H1 (cell line): Measurements from ENCODE around the gene XPO6. TPM values are rescaled to one million over a fixed set of nuclear protein-coding genes. Genes with fewer than 3 reads are reported as not detected.

Experiments
- CTCF ChIA-PET: fragments of 300-600 bp; sonication (Branson Sonifier 250); formaldehyde crosslinking; loops from one replicate; lab custom pipeline; 2021; ENCODE audit not compliant: partially characterized antibody; lab: Charles Lee
- POLR2A ChIA-PET: fragments of 300-600 bp; sonication (Branson Sonifier 250); formaldehyde crosslinking; loops from one replicate; lab custom pipeline; 2021; ENCODE audit warnings: inconsistent platforms; ENCODE audit not compliant: partially characterized antibody; lab: Charles Lee
- DNase-seq, 2 experiments: peaks; one replicate each; pipeline versions ENCODE4 v3.0.0 to v3.0.0-alpha.2; 2010 to 2022; ENCODE audit warnings: low spot score in 2 of 2, low read depth in 1 of 2, mixed read lengths in 1 of 2
- FAIRE-seq: peaks from 2 replicates; lab custom pipeline; 2011; peaks lifted over from hg19 to GRCh38; lab: Jason Lieb, UNC
- H2AFZ ChIP-seq: 2 replicates; pipeline ENCODE4 v1.8.1; 2012; ENCODE audit warnings: low read length, inconsistent platforms
- H2AK5ac ChIP-seq: 2 replicates; pipeline ENCODE4 v1.6.1; 2013; ENCODE audit warnings: low read depth, low read length
- H2BK120ac ChIP-seq: replicated peaks from 2 replicates; pipeline ENCODE3; 2013; ENCODE audit warnings: low read depth, low read length, inconsistent platforms
- H2BK12ac ChIP-seq: 2 replicates; pipeline ENCODE4 v1.6.1; 2013; ENCODE audit warnings: low read depth, low read length
- H2BK15ac ChIP-seq: 2 replicates; pipeline ENCODE4 v1.6.1; 2013; ENCODE audit warnings: low read length
- H2BK20ac ChIP-seq: 2 replicates; pipeline ENCODE4 v1.6.1; 2013; ENCODE audit warnings: low read length
- H2BK5ac ChIP-seq: 2 replicates; pipeline ENCODE4 v1.6.1; 2013; ENCODE audit warnings: low read depth, low read length
- H3K14ac ChIP-seq: 2 replicates; pipeline ENCODE4 v1.6.1; 2013; ENCODE audit warnings: inconsistent platforms; ENCODE audit not compliant: insufficient read length
- H3K18ac ChIP-seq: 2 replicates; pipeline ENCODE4 v1.6.1; 2013; ENCODE audit warnings: low read length; ENCODE audit errors: extremely low read depth
- H3K23ac ChIP-seq: 2 replicates; pipeline ENCODE4 v1.6.1; 2013; ENCODE audit warnings: inconsistent platforms; ENCODE audit not compliant: insufficient read length
- H3K23me2 ChIP-seq: 2 replicates; pipeline ENCODE4 v1.6.1; 2013; ENCODE audit warnings: low read depth, low read length
- H3K27ac ChIP-seq: 2 replicates; pipeline ENCODE4 v1.6.1; 2011; ENCODE audit warnings: low read depth, low read length, inconsistent platforms
- H3K27me3 ChIP-seq, 4 experiments: replicated peaks in 1 of 4; 1 replicate in 1 of 4; 2 replicates in 3 of 4; pipeline versions ENCODE4 v1.6.1 to v1.8.1; 2011 to 2013; ENCODE audit warnings: low read length in 3 of 4, mild to moderate bottlenecking in 3 of 4, inconsistent platforms in 2 of 4, mixed read lengths in 2 of 4, moderate library complexity in 1 of 4; ENCODE audit not compliant: control insufficient read depth in 3 of 4, insufficient read depth in 3 of 4; ENCODE audit errors: extremely low read depth in 1 of 4
- H3K36me3 ChIP-seq, 4 experiments: 2 replicates each; pipeline versions ENCODE4 v1.6.1 to v1.8.1; 2011 to 2013; ENCODE audit warnings: mild to moderate bottlenecking in 4 of 4, low read length in 3 of 4, moderate library complexity in 2 of 4, control low read depth in 1 of 4, inconsistent platforms in 1 of 4; ENCODE audit not compliant: insufficient read depth in 4 of 4, control insufficient read depth in 2 of 4
- H3K4ac ChIP-seq: replicated peaks from 2 replicates; pipeline ENCODE3; 2013; ENCODE audit warnings: low read length, low read depth, mixed read lengths, inconsistent platforms; ENCODE audit not compliant: insufficient read length
- H3K4me1 ChIP-seq, 4 experiments: replicated peaks in 1 of 4; 1 replicate in 1 of 4; 2 replicates in 3 of 4; pipeline versions ENCODE4 v1.6.1 to v1.8.1; 2011 to 2013; ENCODE audit warnings: low read length in 3 of 4, inconsistent platforms in 2 of 4, mixed read lengths in 1 of 4; ENCODE audit not compliant: insufficient read depth in 4 of 4, control insufficient read depth in 3 of 4
- H3K4me2 ChIP-seq, 2 experiments: 2 replicates each; pipeline versions ENCODE4 v1.6.1 to v1.8.1; 2011 to 2013; ENCODE audit warnings: low read depth in 2 of 2, low read length in 2 of 2, control low read depth in 1 of 2, inconsistent platforms in 1 of 2, mild to moderate bottlenecking in 1 of 2; ENCODE audit not compliant: insufficient read depth in 1 of 2
- H3K4me3 ChIP-seq, 4 experiments: fragments of 200-600, 300-600 bp in 1 of 4; sonication (generic), shearing (Covaris generic), sonication (Bioruptor Twin) in 1 of 4; 2 replicates each; pipeline versions ENCODE4 v1.5.1 to v1.8.1; 2011 to 2016; ENCODE audit warnings: low read length in 4 of 4, low read depth in 3 of 4, control low read depth in 2 of 4, inconsistent platforms in 2 of 4, mild to moderate bottlenecking in 2 of 4, mixed read lengths in 1 of 4, moderate library complexity in 1 of 4; ENCODE audit not compliant: insufficient read depth in 2 of 4; ENCODE audit errors: extremely low read depth in 1 of 4
- H3K56ac ChIP-seq: replicated peaks from 2 replicates; pipeline ENCODE3; 2013; ENCODE audit warnings: low read depth, mild to moderate bottlenecking, mixed read lengths, low read length, inconsistent platforms; ENCODE audit not compliant: insufficient read length
- H3K79me1 ChIP-seq: 2 replicates; pipeline ENCODE4 v1.6.1; 2013; ENCODE audit warnings: low read depth, low read length, control low read depth
- H3K79me2 ChIP-seq, 2 experiments: 2 replicates each; pipeline versions ENCODE4 v1.6.1 to v1.8.1; 2012 to 2013; ENCODE audit warnings: low read length in 2 of 2, mild to moderate bottlenecking in 2 of 2, inconsistent platforms in 1 of 2; ENCODE audit not compliant: insufficient read depth in 2 of 2, control insufficient read depth in 1 of 2
- H3K9ac ChIP-seq, 4 experiments: replicated peaks in 1 of 4; 1 replicate in 1 of 4; 2 replicates in 3 of 4; pipeline versions ENCODE4 v1.6.1 to v1.8.1; 2011 to 2013; ENCODE audit warnings: low read depth in 3 of 4, low read length in 3 of 4, control low read depth in 2 of 4, mild to moderate bottlenecking in 2 of 4, moderate library complexity in 2 of 4, inconsistent platforms in 1 of 4; ENCODE audit errors: extremely low read depth in 1 of 4
- H3K9me3 ChIP-seq, 2 experiments: 2 replicates each; pipeline versions ENCODE4 v1.6.1 to v1.8.1; 2012 to 2013; ENCODE audit warnings: mild to moderate bottlenecking in 2 of 2, moderate library complexity in 2 of 2, control low read depth in 1 of 2, inconsistent platforms in 1 of 2, low read depth in 1 of 2, low read length in 1 of 2, mixed read lengths in 1 of 2; ENCODE audit not compliant: insufficient read depth in 2 of 2
- H4K20me1 ChIP-seq, 2 experiments: replicated peaks in 1 of 2; 2 replicates each; pipeline versions ENCODE3 to v1.8.1; 2011 to 2013; ENCODE audit warnings: inconsistent platforms in 2 of 2, low read length in 2 of 2, mild to moderate bottlenecking in 1 of 2; ENCODE audit not compliant: insufficient read depth in 2 of 2, control insufficient read depth in 1 of 2
- H4K5ac ChIP-seq: 2 replicates; pipeline ENCODE4 v1.6.1; 2013; ENCODE audit warnings: low read length, low read depth, mixed read lengths, inconsistent platforms; ENCODE audit not compliant: insufficient read length
- H4K8ac ChIP-seq: 2 replicates; pipeline ENCODE4 v1.8.0; 2013; ENCODE audit warnings: mild to moderate bottlenecking, moderate library complexity, low read length, inconsistent platforms; ENCODE audit not compliant: insufficient read depth; ENCODE audit errors: extremely low read depth
- H4K91ac ChIP-seq: replicated peaks from 2 replicates; pipeline ENCODE3; 2013; ENCODE audit warnings: low read length, mixed read lengths, inconsistent platforms; ENCODE audit not compliant: insufficient read length
- EP300 ChIP-seq, 2 experiments: IDR thresholded peaks; 1 replicate in 1 of 2; 2 replicates in 1 of 2; pipeline ENCODE4 v1.6.1; 2011 to 2012; ENCODE audit warnings: low read depth in 2 of 2, low read length in 2 of 2, mild to moderate bottlenecking in 2 of 2, borderline replicate concordance in 1 of 2, inconsistent platforms in 1 of 2, moderate library complexity in 1 of 2
- KDM5A ChIP-seq: fragments of 200-600 bp; IDR thresholded peaks from 2 replicates; pipeline ENCODE4 v1.7.1; 2012; ENCODE audit warnings: mild to moderate bottlenecking, low read length, inconsistent platforms, mixed read lengths
- NRF1 ChIP-seq: IDR thresholded peaks from 2 replicates; pipeline ENCODE4 v1.6.1; 2011; ENCODE audit warnings: mild to moderate bottlenecking, low read depth, low read length, improper control_type of control experiment
- POLR2AphosphoS5 ChIP-seq: IDR thresholded peaks from 2 replicates; pipeline ENCODE4 v1.6.1; 2011; ENCODE audit warnings: low read depth, low read length
- SP2 ChIP-seq: IDR thresholded peaks from 2 replicates; pipeline ENCODE4 v1.6.1; 2012; ENCODE audit warnings: mild to moderate bottlenecking, low read length, inconsistent platforms
- USF2 ChIP-seq: IDR thresholded peaks from 2 replicates; pipeline ENCODE4 v1.6.1; 2011; ENCODE audit warnings: low read length, improper control_type of control experiment
- WGBS, 2 experiments: shearing (Covaris generic) in 1 of 2; methylation state at CpG; one replicate each; pipeline versions ENCODE4 v1.1.6 to v1.1.7; 2013 to 2015; ENCODE audit warnings: low lambda C conversion rate in 2 of 2, mixed read lengths in 2 of 2, inconsistent platforms in 1 of 2, low coverage in 1 of 2, missing lambda C conversion rate in 1 of 2; ENCODE audit not compliant: insufficient replicate concordance in 2 of 2, insufficient coverage in 1 of 2, insufficient read length in 1 of 2; ENCODE audit errors: extremely low coverage in 1 of 2, missing lambda C conversion rate in 1 of 2; 5-methylcytosine and 5-hydroxymethylcytosine counted together
- polyA plus RNA-seq, 7 experiments: library from polyadenylated mRNA; depleted of rRNA in 3 of 7; stranded (reverse) in 5 of 7; unstranded in 2 of 7; fragments of >200 nt in 5 of 7; fragments of 200-250 nt in 2 of 7; gene quantifications; 1 replicate in 5 of 7; 2 replicates in 1 of 7; 4 replicates in 1 of 7; pipeline versions ENCODE4 v1.2.1 to v1.2.3, GENCODE V29; 2011 to 2013; ENCODE audit warnings: missing spikeins in 2 of 7, mixed read lengths in 2 of 7
- total RNA-seq: library from RNA; stranded (reverse); fragmentation: NEBNext Ultra II Directional; extraction: Animal tissue kit (Norgen Biotek cat#: 25700); gene quantifications from 2 replicates; pipeline ENCODE4 v1.2.1, GENCODE V29; 2021

Gene XPO6
- total and polyA plus RNA-seq, 2 of the 8 experiments (the other 6 are each of a cell fraction or from before 2014, with no cell fraction given): 152 to 254 TPM

DNA sequence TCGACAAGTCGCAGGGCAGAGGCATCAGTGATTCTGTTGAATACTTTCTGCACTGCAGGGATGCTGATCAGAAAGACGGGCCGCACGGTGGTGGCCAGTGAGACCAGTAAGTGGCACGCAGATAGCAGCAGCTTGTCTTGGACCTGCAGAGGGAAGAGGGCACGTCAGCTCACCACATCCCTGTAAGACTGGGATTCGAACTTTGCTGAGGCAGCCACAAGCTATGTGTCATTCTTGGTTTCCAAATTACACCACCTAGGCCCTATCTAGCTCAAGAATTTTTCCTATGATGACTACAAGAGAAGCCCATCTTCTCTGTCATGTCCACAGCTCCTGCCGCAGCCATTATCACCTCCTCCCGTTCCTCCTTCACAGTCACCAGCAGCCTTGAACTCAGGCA lies 98.9 kb downstream of the XPO6 start:
- Histone ChIP-seq H2BK5ac (no peak overlapping the region), H2BK15ac (no peak overlapping the region), H3K23ac (no peak overlapping the region), H3K9ac (no peak overlapping the region), H3K4me2 (no peak overlapping the region), H3K79me1 (no peaks in the 10 kb centered on the region; the same call in 1 of the 2 replicates), H4K5ac (no peak overlapping the region), H3K14ac (no peak overlapping the region), H4K8ac (no peak overlapping the region), H4K20me1 (peaks cover 2 to 7% of the 10 kb centered on the region in 2 experiments), H3K23me2 (no peaks in the 10 kb centered on the region), H3K9me3 (no peaks in the 10 kb centered on the region), H3K56ac (no peak overlapping the region), H3K4ac (no peak overlapping the region), H2BK120ac (no peak overlapping the region), H3K27ac (no peak overlapping the region), H2AFZ (no peak overlapping the region), H3K4me3 (no peak overlapping the region), H3K27me3 (no peaks in the 10 kb centered on the region), H3K18ac (no peak overlapping the region), H3K36me3 (peaks cover 11 to 61% (median 42%) of the 10 kb centered on the region in 4 experiments)
- FAIRE-seq: no peak
- POLR2A ChIA-PET: interaction anchor here (0.8 kb wide), 1 partner anchor 10 kb away, joined by 3 read pairs; no protein-coding TSS in a partner anchor
- CTCF ChIA-PET: interaction anchor here (0.6 to 1.3 kb wide), 3 partner anchors 22 to 136 kb away, joined by 3 to 5 read pairs (median 4); no protein-coding TSS in a partner anchor
- no peak for TF ChIP-seq POLR2AphosphoS5
- TF ChIP-seq USF2: no peak
- no peak for TF ChIP-seq NRF1
- no peak for TF ChIP-seq KDM5A
- no peak for TF ChIP-seq SP2
- no peak for TF ChIP-seq EP300 (IDR thresholded peaks at IDR 0.05; ENCODE audit: borderline replicate concordance in 1 of 2, low read depth in 2 of 2, low read length in 2 of 2)
- TF ChIP-seq, all 59 proteins: peak for 0
- H2BK12ac ChIP-seq: no peak overlapping the region
- no peak overlapping the region for H2BK20ac ChIP-seq
- WGBS, 2 experiments: 91% methylated on average over 10 of the region's 10 CpGs; no CpG with 5 or more reads in 1 of the 2 experiments
- no peaks in the 10 kb centered on the region for H3K79me2 ChIP-seq
- H3K4me1 ChIP-seq: no peaks in the 10 kb centered on the region
- no peak for DNase-seq
- no peak overlapping the region for H2AK5ac ChIP-seq
- no peak overlapping the region for H4K91ac ChIP-seq
